ENCODE data around the gene NID1. TPM values are rescaled to one million over a fixed set of nuclear protein-coding genes. Genes with fewer than 3 reads are reported as not detected.
A peak's percentile ranks its signal among the peaks of the same experiment; 100 is the strongest.

The NID1 gene
- total and polyA plus RNA-seq, 4 donors: 21.2 to 90.1 (median 55.2) TPM

DNA sequence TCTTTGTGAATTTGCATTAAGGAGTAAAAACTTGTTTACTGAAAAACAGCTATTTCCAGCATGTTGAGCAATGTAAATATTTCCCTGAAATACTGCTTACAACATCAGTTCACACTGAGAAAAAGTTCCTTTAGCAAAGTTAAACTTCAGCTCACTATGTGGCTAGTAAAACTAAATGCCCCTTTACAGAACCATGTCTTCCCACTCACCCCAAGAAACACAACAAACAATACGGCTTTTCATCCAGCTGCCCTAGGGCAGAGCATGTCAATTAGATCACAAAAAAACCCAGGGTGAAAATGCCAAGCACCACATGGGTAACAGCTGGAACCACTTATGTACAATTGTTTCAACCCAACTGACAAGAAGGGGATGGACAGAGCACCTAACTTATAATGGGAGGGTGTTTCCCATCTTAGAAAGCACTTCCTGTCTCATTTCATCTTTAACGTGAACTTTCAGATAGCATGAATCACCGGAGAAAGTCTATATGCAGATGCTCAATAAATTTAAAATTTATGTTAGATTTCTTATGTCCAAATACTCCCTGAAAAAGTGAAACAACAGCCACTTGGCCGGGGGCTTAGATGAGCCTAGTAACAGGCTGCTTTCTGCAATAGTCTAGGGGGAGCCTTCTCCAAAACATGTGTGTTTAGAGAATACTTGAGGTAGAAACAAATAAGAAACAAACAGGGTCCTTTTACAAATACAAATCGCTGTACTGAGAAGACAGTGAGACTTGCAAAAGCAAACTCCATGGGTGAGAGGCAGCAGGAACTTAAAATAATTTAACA is 6.6 kb downstream of the NID1 start:
- TF ChIP-seq FOXA2 (IDR thresholded peaks at IDR 0.05): peak; percentile 54
- peak; percentile 18 for TF ChIP-seq YY1 (IDR thresholded peaks at IDR 0.05)
- peak in 1 of 2 donors; percentile 25 for TF ChIP-seq RAD21 (IDR thresholded peaks at IDR 0.05)
- TF ChIP-seq JUND (IDR thresholded peaks at IDR 0.05): peak; percentile 33 to 34
- no peak for TF ChIP-seq HNF4G (IDR thresholded peaks at IDR 0.05)
- TF ChIP-seq RXRA (IDR thresholded peaks at IDR 0.05): peak; percentile 62 to 74
- TF ChIP-seq REST (IDR thresholded peaks at IDR 0.05): peak; percentile 47
- TF ChIP-seq HNF4A (conservative IDR thresholded peaks at IDR 0.05): peak; percentile 42 to 57
- no peak for TF ChIP-seq GABPA (IDR thresholded peaks at IDR 0.05 in 1 of 2, conservative IDR thresholded peaks at IDR 0.05 in 1 of 2)
- no peak for TF ChIP-seq FOXA1 (IDR thresholded peaks at IDR 0.05)
- TF ChIP-seq NR2F2 (IDR thresholded peaks at IDR 0.05): no peak
- H3K27ac ChIP-seq (ENCODE audit: low read depth in 1 of 2, low read length in 2 of 2): peak overlapping the region; percentile 81 to 98
- peaks cover 3 to 59% (median 31%) of the 10 kb centered on the region in 4 donors for H3K4me1 ChIP-seq (ENCODE audit: control insufficient read depth in 4 of 4, insufficient read depth in 4 of 4, low read length in 3 of 4)
- no peaks in the 10 kb centered on the region for H3K27me3 ChIP-seq (ENCODE audit: control insufficient read depth in 4 of 4, insufficient read depth in 4 of 4, low read length in 3 of 4)
- WGBS: 21% methylated on average over 5 of the region's 5 CpGs
- peak overlapping the region in 2 of 3 donors; percentile 18 to 27 for H3K4me3 ChIP-seq (ENCODE audit: low read depth in 1 of 3, low read length in 3 of 3)
- no peak for DNase-seq (ENCODE audit: low spot score)
- no peaks in the 10 kb centered on the region for H3K9me3 ChIP-seq (ENCODE audit: control insufficient read depth in 4 of 4, low read length in 3 of 4)
- peak overlapping the region; percentile 69 to 72 for H3K9ac ChIP-seq (ENCODE audit: low read depth in 1 of 2, low read length in 2 of 2)
- H3K36me3 ChIP-seq (ENCODE audit: control insufficient read depth in 4 of 4, insufficient read depth in 3 of 4, low read depth in 1 of 4, low read length in 3 of 4): peaks cover 0 to 5% (median 2%) of the 10 kb centered on the region in 4 donors

GRCh38 chr1:236057546-236057945 is 7.3 kb downstream of the NID1 start:
- Histone ChIP-seq H3K27me3 (ENCODE audit: control insufficient read depth in 4 of 4, insufficient read depth in 4 of 4, low read length in 3 of 4) (no peaks in the 10 kb centered on the region), H3K27ac (ENCODE audit: low read depth in 1 of 2, low read length in 2 of 2) (peak overlapping the region; percentile 81 to 98)

More at GRCh38 chr1:236057546-236057945, 7.3 kb downstream of the NID1 start:
- WGBS: 91% methylated on average over 5 of the region's 5 CpGs
- no peak for DNase-seq (ENCODE audit: low spot score)
- Histone ChIP-seq H3K9me3 (ENCODE audit: control insufficient read depth in 4 of 4, low read length in 3 of 4) (no peaks in the 10 kb centered on the region), H3K4me1 (ENCODE audit: control insufficient read depth in 4 of 4, insufficient read depth in 4 of 4, low read length in 3 of 4) (peaks cover 2 to 62% (median 35%) of the 10 kb centered on the region in 4 donors), H3K4me3 (ENCODE audit: low read depth in 1 of 3, low read length in 3 of 3) (no peak overlapping the region), H3K36me3 (ENCODE audit: control insufficient read depth in 4 of 4, insufficient read depth in 3 of 4, low read depth in 1 of 4, low read length in 3 of 4) (peaks cover 0 to 5% (median 2%) of the 10 kb centered on the region in 4 donors), H3K9ac (ENCODE audit: low read depth in 1 of 2, low read length in 2 of 2) (peak overlapping the region in 1 of 2 donors; percentile 72)
- TF ChIP-seq SP1 (IDR thresholded peaks at IDR 0.05) (no peak), YY1 (IDR thresholded peaks at IDR 0.05) (no peak), FOXA2 (IDR thresholded peaks at IDR 0.05) (no peak), FOXA1 (IDR thresholded peaks at IDR 0.05) (no peak), GABPA (IDR thresholded peaks at IDR 0.05 in 1 of 2, conservative IDR thresholded peaks at IDR 0.05 in 1 of 2) (no peak), RAD21 (IDR thresholded peaks at IDR 0.05) (no peak), RXRA (IDR thresholded peaks at IDR 0.05) (no peak), JUND (IDR thresholded peaks at IDR 0.05) (no peak)
- TF ChIP-seq, protein P1, sequence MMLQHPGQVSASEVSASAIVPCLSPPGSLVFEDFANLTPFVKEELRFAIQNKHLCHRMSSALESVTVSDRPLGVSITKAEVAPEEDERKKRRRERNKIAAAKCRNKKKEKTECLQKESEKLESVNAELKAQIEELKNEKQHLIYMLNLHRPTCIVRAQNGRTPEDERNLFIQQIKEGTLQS (IDR thresholded peaks at IDR 0.05): no peak
- TF ChIP-seq, protein P2, sequence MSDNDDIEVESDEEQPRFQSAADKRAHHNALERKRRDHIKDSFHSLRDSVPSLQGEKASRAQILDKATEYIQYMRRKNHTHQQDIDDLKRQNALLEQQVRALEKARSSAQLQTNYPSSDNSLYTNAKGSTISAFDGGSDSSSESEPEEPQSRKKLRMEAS (IDR thresholded peaks at IDR 0.05): no peak
- TF ChIP-seq, protein P3, sequence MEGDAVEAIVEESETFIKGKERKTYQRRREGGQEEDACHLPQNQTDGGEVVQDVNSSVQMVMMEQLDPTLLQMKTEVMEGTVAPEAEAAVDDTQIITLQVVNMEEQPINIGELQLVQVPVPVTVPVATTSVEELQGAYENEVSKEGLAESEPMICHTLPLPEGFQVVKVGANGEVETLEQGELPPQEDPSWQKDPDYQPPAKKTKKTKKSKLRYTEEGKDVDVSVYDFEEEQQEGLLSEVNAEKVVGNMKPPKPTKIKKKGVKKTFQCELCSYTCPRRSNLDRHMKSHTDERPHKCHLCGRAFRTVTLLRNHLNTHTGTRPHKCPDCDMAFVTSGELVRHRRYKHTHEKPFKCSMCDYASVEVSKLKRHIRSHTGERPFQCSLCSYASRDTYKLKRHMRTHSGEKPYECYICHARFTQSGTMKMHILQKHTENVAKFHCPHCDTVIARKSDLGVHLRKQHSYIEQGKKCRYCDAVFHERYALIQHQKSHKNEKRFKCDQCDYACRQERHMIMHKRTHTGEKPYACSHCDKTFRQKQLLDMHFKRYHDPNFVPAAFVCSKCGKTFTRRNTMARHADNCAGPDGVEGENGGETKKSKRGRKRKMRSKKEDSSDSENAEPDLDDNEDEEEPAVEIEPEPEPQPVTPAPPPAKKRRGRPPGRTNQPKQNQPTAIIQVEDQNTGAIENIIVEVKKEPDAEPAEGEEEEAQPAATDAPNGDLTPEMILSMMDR (IDR thresholded peaks at IDR 0.05; ENCODE audit: low read depth, low read length, missing input control): no peak
- TF ChIP-seq, protein P4, sequence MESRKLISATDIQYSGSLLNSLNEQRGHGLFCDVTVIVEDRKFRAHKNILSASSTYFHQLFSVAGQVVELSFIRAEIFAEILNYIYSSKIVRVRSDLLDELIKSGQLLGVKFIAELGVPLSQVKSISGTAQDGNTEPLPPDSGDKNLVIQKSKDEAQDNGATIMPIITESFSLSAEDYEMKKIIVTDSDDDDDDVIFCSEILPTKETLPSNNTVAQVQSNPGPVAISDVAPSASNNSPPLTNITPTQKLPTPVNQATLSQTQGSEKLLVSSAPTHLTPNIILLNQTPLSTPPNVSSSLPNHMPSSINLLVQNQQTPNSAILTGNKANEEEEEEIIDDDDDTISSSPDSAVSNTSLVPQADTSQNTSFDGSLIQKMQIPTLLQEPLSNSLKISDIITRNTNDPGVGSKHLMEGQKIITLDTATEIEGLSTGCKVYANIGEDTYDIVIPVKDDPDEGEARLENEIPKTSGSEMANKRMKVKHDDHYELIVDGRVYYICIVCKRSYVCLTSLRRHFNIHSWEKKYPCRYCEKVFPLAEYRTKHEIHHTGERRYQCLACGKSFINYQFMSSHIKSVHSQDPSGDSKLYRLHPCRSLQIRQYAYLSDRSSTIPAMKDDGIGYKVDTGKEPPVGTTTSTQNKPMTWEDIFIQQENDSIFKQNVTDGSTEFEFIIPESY (IDR thresholded peaks at IDR 0.05): no peak
